Testis (tissue), 3 donors: Measurements from ENCODE around the gene FRAS1. TPM values are rescaled to one million over a fixed set of nuclear protein-coding genes. Genes with fewer than 3 reads are reported as not detected.

Experiments
- DNase-seq: peaks from one replicate; pipeline ENCODE4 v3.0.0-alpha.2; 2019
- H3K27ac ChIP-seq, 2 donors: fragments of 200-600 bp; sonication (generic); one replicate each; pipeline ENCODE4 v1.5.1; 2019
- H3K27me3 ChIP-seq: fragments of 200-600 bp; sonication (generic); one replicate; pipeline ENCODE4 v1.5.1; 2019
- H3K36me3 ChIP-seq: fragments of 200-600 bp; sonication (generic); one replicate; pipeline ENCODE4 v1.5.1; 2017; ENCODE audit warnings: low read depth; ENCODE audit errors: missing control alignments
- H3K4me1 ChIP-seq: fragments of 200-600 bp; sonication (generic); one replicate; pipeline ENCODE4 v1.5.1; 2019
- H3K4me3 ChIP-seq, 2 donors: fragments of 200-600 bp; sonication (generic); one replicate each; pipeline ENCODE4 v1.5.1; 2017 to 2019
- H3K9me3 ChIP-seq: fragments of 200-600 bp; sonication (generic); one replicate; pipeline ENCODE4 v1.5.1; 2017
- POLR2A ChIP-seq: fragments of 450-650 bp; IDR thresholded peaks from one replicate; pipeline ENCODE4 v1.6.1; 2017; ENCODE audit warnings: antibody characterized with exemption, mild to moderate bottlenecking, moderate library complexity
- WGBS, 2 donors: methylation state at CpG; one replicate each; pipeline ENCODE4 v1.1.5; 2018; 5-methylcytosine and 5-hydroxymethylcytosine counted together
- intact Hi-C: fragments of 100-400 bp; cut with DNase I; formaldehyde crosslinking; loops from one replicate; pipeline ENCODE4 v1.15.1; 2023; ENCODE audit warnings: low total_unique reads
- polyA plus RNA-seq: library from polyadenylated mRNA; stranded (reverse); fragments of 350-450 nt; fragmentation: Illumina TruSeq; extraction: RNeasy Lipid Tissue Mini Kit (QIAGEN cat#74804); gene quantifications from one replicate; pipeline ENCODE4 v1.2.3, GENCODE V29; 2014; ENCODE audit warnings: low read depth, low replicate concordance; ENCODE audit not compliant: insufficient read depth
- total RNA-seq, 2 donors: library from RNA; depleted of rRNA; stranded (reverse); fragments of >200 nt; gene quantifications; one replicate each; pipeline ENCODE4 v1.2.3, GENCODE V29; 2016
- TF ChIP-seq, protein P1 (sequence below), 3 experiments: fragments of 450-650 bp in 2 of 3; fragments of 200-600 bp in 1 of 3; sonication (generic) in 1 of 3; IDR thresholded peaks; one replicate each; pipeline ENCODE4 v1.5.1; 2016 to 2019; ENCODE audit warnings: antibody characterized with exemption in 3 of 3, mild to moderate bottlenecking in 2 of 3, moderate library complexity in 1 of 3

The FRAS1 gene
- total and polyA plus RNA-seq, 3 donors from 2014 or later: 2.2 to 3.7 (median 3.5) TPM

DNA sequence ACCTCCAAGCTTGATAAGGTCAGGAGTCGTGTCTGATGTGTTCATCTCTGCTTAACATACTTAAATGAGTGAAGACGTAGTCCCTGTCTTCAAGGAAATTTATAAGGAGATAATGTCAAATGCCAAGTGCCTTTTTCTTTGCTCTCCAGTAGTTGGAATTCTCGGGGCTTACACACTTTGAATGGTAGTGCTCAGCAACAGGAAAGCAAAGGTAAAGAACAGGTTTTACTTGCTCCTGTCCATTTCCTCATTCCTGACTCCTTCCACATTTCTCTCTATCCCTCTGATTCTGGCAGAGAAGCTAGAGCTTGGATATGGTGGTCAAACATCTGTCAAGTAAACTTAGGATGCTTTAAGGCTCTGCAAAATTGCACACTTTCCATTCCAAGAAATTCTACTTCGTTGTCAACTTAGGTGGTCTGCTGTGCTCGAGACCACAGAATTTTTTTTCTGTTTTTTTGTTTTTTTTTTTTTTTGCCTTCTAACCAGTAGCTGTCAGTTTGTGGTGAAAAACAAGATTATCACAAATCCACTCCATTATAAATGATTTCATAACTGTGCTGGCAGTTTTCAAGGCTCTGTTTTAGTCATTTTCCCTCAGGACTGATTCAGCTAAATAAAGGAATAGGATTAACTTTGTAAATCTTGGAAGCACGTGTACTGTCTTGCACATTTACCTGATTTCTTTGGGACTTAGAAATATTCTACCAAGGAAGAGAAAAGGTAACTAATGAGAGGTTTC lies 313.7 kb downstream of the FRAS1 start:
- no peak for DNase-seq
- H3K27ac ChIP-seq: no peak overlapping the region
- no peaks in the 10 kb centered on the region for H3K36me3 ChIP-seq
- intact Hi-C loops: no loop called here
- 76 to 80% methylated on average over 6 of the region's 6 CpGs for WGBS, 2 donors
- no peaks in the 10 kb centered on the region for H3K4me1 ChIP-seq
- no peak for TF ChIP-seq POLR2A
- TF ChIP-seq, protein P1, sequence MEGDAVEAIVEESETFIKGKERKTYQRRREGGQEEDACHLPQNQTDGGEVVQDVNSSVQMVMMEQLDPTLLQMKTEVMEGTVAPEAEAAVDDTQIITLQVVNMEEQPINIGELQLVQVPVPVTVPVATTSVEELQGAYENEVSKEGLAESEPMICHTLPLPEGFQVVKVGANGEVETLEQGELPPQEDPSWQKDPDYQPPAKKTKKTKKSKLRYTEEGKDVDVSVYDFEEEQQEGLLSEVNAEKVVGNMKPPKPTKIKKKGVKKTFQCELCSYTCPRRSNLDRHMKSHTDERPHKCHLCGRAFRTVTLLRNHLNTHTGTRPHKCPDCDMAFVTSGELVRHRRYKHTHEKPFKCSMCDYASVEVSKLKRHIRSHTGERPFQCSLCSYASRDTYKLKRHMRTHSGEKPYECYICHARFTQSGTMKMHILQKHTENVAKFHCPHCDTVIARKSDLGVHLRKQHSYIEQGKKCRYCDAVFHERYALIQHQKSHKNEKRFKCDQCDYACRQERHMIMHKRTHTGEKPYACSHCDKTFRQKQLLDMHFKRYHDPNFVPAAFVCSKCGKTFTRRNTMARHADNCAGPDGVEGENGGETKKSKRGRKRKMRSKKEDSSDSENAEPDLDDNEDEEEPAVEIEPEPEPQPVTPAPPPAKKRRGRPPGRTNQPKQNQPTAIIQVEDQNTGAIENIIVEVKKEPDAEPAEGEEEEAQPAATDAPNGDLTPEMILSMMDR (IDR thresholded peaks at IDR 0.05): no peak
- H3K27me3 ChIP-seq: no peaks in the 10 kb centered on the region
- no peak overlapping the region for H3K4me3 ChIP-seq
- H3K9me3 ChIP-seq: no peaks in the 10 kb centered on the region

DNA sequence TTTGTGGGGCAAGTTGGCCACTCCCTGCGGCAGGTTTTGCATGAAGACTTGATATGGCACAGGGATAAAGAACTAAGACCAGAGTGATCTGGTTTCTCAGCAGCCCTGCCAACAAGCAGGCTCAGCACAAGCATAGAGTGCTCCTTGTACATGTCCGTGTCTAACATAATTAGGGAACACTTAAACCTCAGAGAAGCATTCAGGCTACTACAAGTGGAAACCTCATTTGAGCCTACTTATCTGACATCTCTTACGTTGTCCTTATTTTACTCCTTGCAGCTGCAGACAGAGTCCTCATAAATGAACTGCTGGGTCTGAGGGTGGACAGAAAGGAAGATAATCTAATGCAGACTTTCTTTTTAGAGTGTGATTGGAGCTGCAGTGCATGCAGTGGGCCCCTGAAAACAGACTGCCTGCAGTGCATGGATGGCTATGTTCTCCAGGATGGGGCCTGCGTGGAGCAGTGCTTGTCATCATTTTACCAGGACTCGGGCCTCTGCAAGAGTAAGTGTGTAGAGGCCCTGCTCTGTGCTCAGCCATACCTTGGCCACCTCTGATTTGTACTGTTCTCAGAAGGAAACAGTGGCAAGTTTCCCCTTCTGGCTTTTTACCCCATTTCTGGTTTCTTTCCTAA lies 315.3 kb downstream of the FRAS1 start:
- TF ChIP-seq, protein P1 (IDR thresholded peaks at IDR 0.05): no peak
- TF ChIP-seq POLR2A: no peak
- intact Hi-C loops: no loop called here
- no peak for DNase-seq

DNA sequence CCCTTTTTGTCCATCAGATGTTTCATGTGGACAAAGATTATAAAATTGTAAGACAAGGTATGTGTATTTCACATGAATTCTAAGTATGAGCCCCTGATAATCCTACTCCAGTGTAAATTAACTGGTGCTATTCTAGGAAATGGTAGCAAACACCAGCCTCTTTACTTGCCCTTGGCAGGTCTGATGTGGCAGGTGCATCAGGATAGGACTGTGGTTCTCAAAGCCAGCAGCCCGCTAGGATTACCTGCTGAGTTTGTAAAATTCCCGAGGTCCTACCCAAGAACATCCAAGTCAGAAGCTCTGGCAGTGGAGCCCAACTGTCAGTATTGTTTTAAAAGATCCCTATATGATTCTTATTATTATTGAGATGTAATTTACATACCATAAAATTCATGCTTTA lies 320.4 kb downstream of the FRAS1 start:
- WGBS, 2 donors: 98 to 100% methylated on average over 2 of the region's 2 CpGs
- H3K27ac ChIP-seq: no peak overlapping the region
- DNase-seq: no peak
- intact Hi-C loops: no loop called here
- no peak overlapping the region for H3K4me3 ChIP-seq
- TF ChIP-seq, protein P1 (IDR thresholded peaks at IDR 0.05): no peak
- no peak for TF ChIP-seq POLR2A
- H3K9me3 ChIP-seq: no peaks in the 10 kb centered on the region
- no peaks in the 10 kb centered on the region for H3K4me1 ChIP-seq
- H3K36me3 ChIP-seq: no peaks in the 10 kb centered on the region
- H3K27me3 ChIP-seq: no peaks in the 10 kb centered on the region

More for the DNA sequence above, 315.3 kb downstream of the FRAS1 start:
- no peak overlapping the region for H3K4me3 ChIP-seq
- no peaks in the 10 kb centered on the region for H3K36me3 ChIP-seq
- no peaks in the 10 kb centered on the region for H3K4me1 ChIP-seq
- no peak overlapping the region for H3K27ac ChIP-seq
- H3K9me3 ChIP-seq: no peaks in the 10 kb centered on the region
- H3K27me3 ChIP-seq: no peaks in the 10 kb centered on the region
- WGBS, 2 donors: 77 to 82% methylated on average over 5 of the region's 5 CpGs

DNA sequence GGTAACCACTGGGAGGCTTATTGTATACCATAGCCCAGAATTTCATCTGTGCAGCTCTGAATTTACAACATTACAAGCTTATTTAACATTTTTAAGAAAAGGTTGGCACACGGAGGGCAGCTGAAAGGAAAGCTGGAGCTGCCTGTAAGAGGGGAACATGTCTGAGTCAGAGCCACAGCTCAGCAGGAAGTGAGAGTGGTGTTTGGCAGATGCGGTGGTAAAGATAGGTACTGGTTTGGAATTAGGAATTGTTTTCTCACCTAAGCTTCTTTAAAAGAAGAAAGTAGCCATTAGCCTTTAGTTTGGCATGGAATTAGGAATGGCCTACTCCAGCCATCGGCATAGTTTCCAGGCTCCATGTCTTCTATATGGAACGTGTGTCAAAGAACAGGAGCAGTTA lies 321.9 kb downstream of the FRAS1 start:
- Histone ChIP-seq H3K4me3 (no peak overlapping the region), H3K9me3 (no peaks in the 10 kb centered on the region), H3K27ac (no peak overlapping the region), H3K36me3 (no peaks in the 10 kb centered on the region), H3K27me3 (no peaks in the 10 kb centered on the region), H3K4me1 (no peaks in the 10 kb centered on the region)
- TF ChIP-seq POLR2A: no peak
- TF ChIP-seq, protein P1 (IDR thresholded peaks at IDR 0.05): no peak
- WGBS, 2 donors: 92 to 97% methylated on average over 4 of the region's 4 CpGs
- no peak for DNase-seq
- intact Hi-C loops: no loop called here
